H9 (cell line): ENCODE data around the gene ARHGAP26. TPM values are rescaled to one million over a fixed set of nuclear protein-coding genes. Genes with fewer than 3 reads are reported as not detected.

Experiments used
- DNase-seq: peaks from one replicate; pipeline ENCODE4 v3.0.0-alpha.2; 2017
- H2AFZ ChIP-seq: one replicate; pipeline ENCODE4 v1.6.1; 2013; ENCODE audit warnings: mild to moderate bottlenecking, low read length, control low read depth, moderate library complexity
- H2AK5ac ChIP-seq: 2 replicates; pipeline ENCODE4 v1.6.1; 2013; ENCODE audit warnings: low read length, control low read depth, mixed read lengths; ENCODE audit not compliant: insufficient read length
- H2BK120ac ChIP-seq: one replicate; pipeline ENCODE4 v1.6.1; 2013; ENCODE audit warnings: low read depth, mild to moderate bottlenecking, low read length, control low read depth, inconsistent platforms; ENCODE audit not compliant: poor library complexity, severe bottlenecking
- H2BK12ac ChIP-seq: 2 replicates; pipeline ENCODE4 v1.6.1; 2013; ENCODE audit warnings: low read length, control low read depth, mixed read lengths, low read depth; ENCODE audit not compliant: insufficient read length
- H2BK15ac ChIP-seq: 2 replicates; pipeline ENCODE4 v1.6.1; 2013; ENCODE audit warnings: low read depth, low read length, control low read depth
- H2BK20ac ChIP-seq: one replicate; pipeline ENCODE4 v1.6.1; 2013; ENCODE audit warnings: low read depth, mild to moderate bottlenecking, low read length, control low read depth, inconsistent platforms; ENCODE audit not compliant: poor library complexity, severe bottlenecking
- H2BK5ac ChIP-seq: 2 replicates; pipeline ENCODE4 v1.6.1; 2013; ENCODE audit warnings: low read length, control low read depth, mixed read lengths; ENCODE audit not compliant: insufficient read length
- H3K14ac ChIP-seq: 2 replicates; pipeline ENCODE4 v1.6.1; 2013; ENCODE audit warnings: low read length, control low read depth; ENCODE audit not compliant: insufficient read depth
- H3K18ac ChIP-seq: 2 replicates; pipeline ENCODE4 v1.6.1; 2013; ENCODE audit warnings: low read depth, mild to moderate bottlenecking, mixed read lengths, low read length, control low read depth; ENCODE audit not compliant: insufficient read length
- H3K23ac ChIP-seq: 2 replicates; pipeline ENCODE4 v1.6.1; 2013; ENCODE audit warnings: low read length, control low read depth, mixed read lengths, low read depth; ENCODE audit not compliant: insufficient read length
- H3K23me2 ChIP-seq: 2 replicates; pipeline ENCODE4 v1.6.1; 2013; ENCODE audit warnings: low read depth, mild to moderate bottlenecking, mixed read lengths, low read length, control low read depth; ENCODE audit not compliant: insufficient read length, poor library complexity, severe bottlenecking
- H3K27ac ChIP-seq: 2 replicates; pipeline ENCODE4 v1.5.1; 2013; ENCODE audit warnings: low read length, control low read depth, mixed read lengths, low read depth; ENCODE audit not compliant: insufficient read length
- H3K27me3 ChIP-seq: 2 replicates; pipeline ENCODE4 v1.6.1; 2013; ENCODE audit warnings: low read length, control low read depth, inconsistent platforms; ENCODE audit not compliant: insufficient read depth
- H3K4ac ChIP-seq: 2 replicates; pipeline ENCODE4 v1.6.1; 2013; ENCODE audit warnings: low read depth, mild to moderate bottlenecking, control low read depth, inconsistent platforms, low read length, moderate library complexity
- H3K4me1 ChIP-seq: 2 replicates; pipeline ENCODE4 v1.6.1; 2013; ENCODE audit warnings: low read length, control low read depth, inconsistent platforms; ENCODE audit not compliant: insufficient read depth
- H3K4me2 ChIP-seq: 2 replicates; pipeline ENCODE4 v1.6.1; 2013; ENCODE audit warnings: low read length, control low read depth, mixed read lengths; ENCODE audit not compliant: insufficient read length, insufficient read depth
- H3K56ac ChIP-seq: 2 replicates; pipeline ENCODE4 v1.6.1; 2013; ENCODE audit warnings: low read depth, mild to moderate bottlenecking, mixed read lengths, low read length, control low read depth; ENCODE audit not compliant: insufficient read length
- H3K79me1 ChIP-seq: 2 replicates; pipeline ENCODE4 v1.6.1; 2013; ENCODE audit warnings: low read depth, mild to moderate bottlenecking, moderate library complexity, low read length, control low read depth, inconsistent platforms; ENCODE audit not compliant: insufficient read depth, poor library complexity, severe bottlenecking
- H3K79me2 ChIP-seq: 2 replicates; pipeline ENCODE4 v1.6.1; 2013; ENCODE audit warnings: low read length, control low read depth, inconsistent platforms; ENCODE audit not compliant: insufficient read depth
- H3K9ac ChIP-seq: 2 replicates; pipeline ENCODE4 v1.6.1; 2013; ENCODE audit warnings: low read length, control low read depth, mixed read lengths; ENCODE audit not compliant: insufficient read length; ENCODE audit errors: extremely low read depth
- H3K9me3 ChIP-seq: one replicate; pipeline ENCODE4 v1.6.1; 2013; ENCODE audit warnings: low read depth, low read length, inconsistent platforms; ENCODE audit not compliant: control insufficient read depth
- H3T11ph ChIP-seq: one replicate; pipeline ENCODE4 v1.6.1; 2013; ENCODE audit warnings: mild to moderate bottlenecking, low read length, control low read depth, inconsistent platforms
- H4K20me1 ChIP-seq: one replicate; pipeline ENCODE4 v1.6.1; 2013; ENCODE audit not compliant: control insufficient read depth, insufficient read length, insufficient read depth
- H4K5ac ChIP-seq: 2 replicates; pipeline ENCODE4 v1.6.1; 2013; ENCODE audit warnings: low read depth, mild to moderate bottlenecking, mixed read lengths, low read length, control low read depth; ENCODE audit not compliant: insufficient read length
- H4K8ac ChIP-seq: replicated peaks from 2 replicates; pipeline ENCODE4 v1.6.1; 2013; ENCODE audit warnings: low read length, control low read depth, mixed read lengths, low read depth; ENCODE audit not compliant: insufficient read length
- H4K91ac ChIP-seq: 2 replicates; pipeline ENCODE4 v1.6.1; 2013; ENCODE audit warnings: low read depth, mild to moderate bottlenecking, moderate library complexity, mixed read lengths, low read length, control low read depth; ENCODE audit not compliant: insufficient read length
- H3K27ac Mint-ChIP-seq, 3 experiments: 2 replicates in 2 of 3; 3 replicates in 1 of 3; pipeline ENCODE4 v1.8.0; 2020 to 2021; ENCODE audit warnings: mixed read lengths in 3 of 3, mild to moderate bottlenecking in 1 of 3, moderate library complexity in 1 of 3
- H3K27me3 Mint-ChIP-seq: 2 replicates; pipeline ENCODE4 v1.8.0; 2021; ENCODE audit warnings: low read depth, mild to moderate bottlenecking, moderate library complexity, mixed read lengths
- H3K36me3 Mint-ChIP-seq, 3 experiments: 2 replicates in 2 of 3; 3 replicates in 1 of 3; pipeline ENCODE4 v1.8.0; 2020 to 2021; ENCODE audit warnings: low read depth in 3 of 3, mixed read lengths in 3 of 3; ENCODE audit not compliant: insufficient read depth in 1 of 3
- H3K4me1 Mint-ChIP-seq, 2 experiments: 2 replicates each; pipeline ENCODE4 v1.8.0; 2020; ENCODE audit warnings: mixed read lengths in 2 of 2
- H3K4me3 Mint-ChIP-seq, 2 experiments: 2 replicates in 1 of 2; 3 replicates in 1 of 2; pipeline ENCODE4 v1.8.0; 2020 to 2021; ENCODE audit warnings: mild to moderate bottlenecking in 2 of 2, mixed read lengths in 2 of 2, moderate library complexity in 1 of 2
- H3K9me3 Mint-ChIP-seq, 2 experiments: 2 replicates in 1 of 2; 3 replicates in 1 of 2; pipeline ENCODE4 v1.8.0; 2020; ENCODE audit warnings: mild to moderate bottlenecking in 2 of 2, mixed read lengths in 2 of 2, moderate library complexity in 1 of 2
- CTCF ChIP-seq: fragments of 200-600 bp; sonication (generic); conservative IDR thresholded peaks from 3 replicates; pipeline ENCODE4 v1.8.0; 2021; ENCODE audit warnings: antibody characterized with exemption, mild to moderate bottlenecking
- WGBS: extraction: QIAGEN DNeasy Blood & Tissue Kit; methylation state at CpG from one replicate; pipeline ENCODE4 v1.1.7; 2013; ENCODE audit warnings: missing lambda C conversion rate, low lambda C conversion rate, mixed read lengths; ENCODE audit not compliant: insufficient read length; ENCODE audit errors: extremely low coverage; 5-methylcytosine and 5-hydroxymethylcytosine counted together
- total RNA-seq: library from RNA; stranded (reverse); gene quantifications from 2 replicates; pipeline ENCODE4 v1.2.1, GENCODE V29; 2021

Gene ARHGAP26
- total RNA-seq, 1 experiment from 2014 or later, result 13.8 TPM

- H3K4me3 Mint-ChIP-seq, result no peak overlapping the region
- H3K56ac ChIP-seq, result no peak overlapping the region
- no peak overlapping the region for H2AK5ac ChIP-seq
- H3K79me1 ChIP-seq, result no peaks in the 10 kb centered on the region
- no peak overlapping the region for H3K9ac ChIP-seq
- H3K4me2 ChIP-seq, result no peak overlapping the region
- no peak for TF ChIP-seq CTCF
- no peak for DNase-seq
- H3K4me1 Mint-ChIP-seq, result peaks cover 13 to 19% of the 10 kb centered on the region in 2 experiments
- no peak overlapping the region for H4K5ac ChIP-seq
- H2BK120ac ChIP-seq, result no peak overlapping the region
- H3K27ac Mint-ChIP-seq, result no peak overlapping the region
- no CpG with 5 or more reads among the region's 6 CpGs for WGBS
- H2BK5ac ChIP-seq, result no peak overlapping the region
- H2BK15ac ChIP-seq, result no peak overlapping the region
- no peaks in the 10 kb centered on the region for H3K9me3 ChIP-seq
- no peak overlapping the region for H2BK20ac ChIP-seq
- no peaks in the 10 kb centered on the region for H3K27me3 Mint-ChIP-seq
- no peak overlapping the region for H2AFZ ChIP-seq
- H4K91ac ChIP-seq, result no peak overlapping the region
- no peak overlapping the region for H3K14ac ChIP-seq
- H3K27me3 ChIP-seq, result no peaks in the 10 kb centered on the region
- H2BK12ac ChIP-seq, result no peak overlapping the region
- no peak overlapping the region for H3K27ac ChIP-seq
- H3K79me2 ChIP-seq, result peaks cover 3% of the 10 kb centered on the region; the same call in 1 of the 2 replicates
- H3K9me3 Mint-ChIP-seq, result no peaks in the 10 kb centered on the region
- H3K23ac ChIP-seq, result no peak overlapping the region
- no peak overlapping the region for H3K18ac ChIP-seq
- H3K36me3 Mint-ChIP-seq, result no peaks in the 10 kb centered on the region
- H4K8ac ChIP-seq, result no peak overlapping the region
- H3K4me1 ChIP-seq, result no peaks in the 10 kb centered on the region
- no peak overlapping the region for H3K4ac ChIP-seq
- H3T11ph ChIP-seq, result no peak overlapping the region
- H3K23me2 ChIP-seq, result no peaks in the 10 kb centered on the region
- H4K20me1 ChIP-seq, result no peaks in the 10 kb centered on the region
These were observed 30.8 kb downstream of the ARHGAP26 start for GRCh38 chr5:142800776-142801494.
